GM19438 (cell line): ENCODE measurements around the gene PRAF2.

Source experiments
- ATAC-seq: cut with Tn5 transposase; IDR thresholded peaks from one replicate; pipeline ENCODE4 v1.9.1; 2021; ENCODE audit warnings: low read depth; ENCODE audit not compliant: unreplicated experiment

PRAF2 gene

GRCh38 chrX:49075347-49075746, 1.5 kb upstream of the PRAF2 start:
- ATAC-seq: no peak

GRCh38 chrX:49072712-49073095, 1.1 kb downstream of the PRAF2 start:
- no peak for ATAC-seq

GRCh38 chrX:49071877-49072711, 1.7 kb downstream of the PRAF2 start:
- no peak for ATAC-seq

- ATAC-seq: no peak
Measured at GRCh38 chrX:49070988-49071387, 2.8 kb downstream of the PRAF2 start.

- no peak for ATAC-seq
Measured at GRCh38 chrX:49069038-49069437, 4.8 kb downstream of the PRAF2 start.

GRCh38 chrX:49067285-49068120, 6.3 kb downstream of the PRAF2 start:
- no peak for ATAC-seq

GRCh38 chrX:49066690-49067089, 7.1 kb downstream of the PRAF2 start:
- no peak for ATAC-seq

GRCh38 chrX:49066278-49066677, 7.5 kb downstream of the PRAF2 start:
- ATAC-seq: no peak

- ATAC-seq: no peak
Measured at GRCh38 chrX:49064735-49065134, 9.1 kb downstream of the PRAF2 start.

- ATAC-seq: no peak
Measured at GRCh38 chrX:49064303-49064702, 9.5 kb downstream of the PRAF2 start.

GRCh38 chrX:49063715-49064114, 10.1 kb downstream of the PRAF2 start:
- no peak for ATAC-seq

- ATAC-seq: no peak
Measured at GRCh38 chrX:49061916-49062315, 11.9 kb downstream of the PRAF2 start.

GRCh38 chrX:49061490-49061889, 12.3 kb downstream of the PRAF2 start:
- ATAC-seq: no peak

GRCh38 chrX:49060914-49061313, 12.9 kb downstream of the PRAF2 start:
- ATAC-seq: no peak

- ATAC-seq: no peak
Measured at GRCh38 chrX:49059681-49060085, 14.1 kb downstream of the PRAF2 start.

- no peak for ATAC-seq
Measured at GRCh38 chrX:49059201-49059600, 14.6 kb downstream of the PRAF2 start.

GRCh38 chrX:49058794-49059193, 15.0 kb downstream of the PRAF2 start, which contains the start of gene CCDC120:
CCDC120 (plus strand) TSS chrX:49058999; CDS start chrX:49062042, 3,043 bp downstream.
- no peak for ATAC-seq

- no peak for ATAC-seq
Measured at GRCh38 chrX:49054073-49054762, 19.6 kb downstream of the PRAF2 start.

GRCh38 chrX:49053223-49054072, 20.4 kb downstream of the PRAF2 start:
- ATAC-seq: no peak

GRCh38 chrX:49043987-49044281, 29.9 kb downstream of the PRAF2 start:
- no peak for ATAC-seq
